A549 (cell line): ENCODE results near the gene CIAO3. TPM values are rescaled to one million over a fixed set of nuclear protein-coding genes. Genes with fewer than 3 reads are reported as not detected.

Experiments
- ATAC-seq, 2 experiments: fragments of 200-7000 bp in 1 of 2; fragments of >200 bp in 1 of 2; cut with Nextera tagmentation in 1 of 2; cut with Tn5 transposase in 1 of 2; 3 replicates each; pipeline versions ENCODE4 v1.8.0 to v1.9.1; 2018 to 2020; ENCODE audit warnings: mild to moderate bottlenecking in 1 of 2, moderate library complexity in 1 of 2
- CTCF ChIA-PET: fragments of 300-600 bp; sonication (Branson Sonifier 250); formaldehyde crosslinking; extraction: SDS; loops from one replicate; lab custom pipeline; 2021; ENCODE audit warnings: antibody characterized with exemption, inconsistent platforms; lab: Yijun Ruan, JAX
- POLR2A ChIA-PET: fragments of 350-600 bp; formaldehyde crosslinking; extraction: SDS; loops from one replicate; lab custom pipeline; 2021; ENCODE audit warnings: antibody characterized with exemption, inconsistent platforms; lab: Yijun Ruan, JAX
- DNase-seq, 2 experiments: peaks; one replicate each; pipeline versions ENCODE4 v3.0.0 to v3.0.0-alpha.2; 2011 to 2016; ENCODE audit warnings: low read depth in 1 of 2, low spot score in 1 of 2
- FAIRE-seq: peaks from 2 replicates; lab custom pipeline; 2011; peaks lifted over from hg19 to GRCh38; lab: Jason Lieb, UNC
- H3K27ac ChIP-seq, 2 experiments: fragments of >200 bp; sonication (Bioruptor Twin); formaldehyde crosslinking; 3 replicates each; pipeline ENCODE4 v1.5.1; 2016 to 2017
- H3K4me1 ChIP-seq: fragments of >200 bp; sonication (Bioruptor Twin); formaldehyde crosslinking; 3 replicates; pipeline ENCODE4 v1.6.1; 2016
- H3K4me2 ChIP-seq: fragments of >200 bp; sonication (Bioruptor Twin); formaldehyde crosslinking; 3 replicates; pipeline ENCODE4 v1.6.1; 2016
- H3K4me3 ChIP-seq: fragments of >200 bp; sonication (Bioruptor Twin); formaldehyde crosslinking; 3 replicates; pipeline ENCODE4 v1.5.1; 2016
- H3K9me3 ChIP-seq: fragments of >200 bp; sonication (Bioruptor Twin); formaldehyde crosslinking; 3 replicates; pipeline ENCODE4 v1.6.1; 2016
- ATOH8 ChIP-seq: fragments of 250-450 bp; sonication (Bioruptor Pico); IDR thresholded peaks from 2 replicates; pipeline ENCODE4 v1.5.0; 2020; ENCODE audit warnings: low read depth, mild to moderate bottlenecking, moderate library complexity
- BCL3 ChIP-seq: fragments of >200 bp; sonication (Bioruptor Twin); formaldehyde crosslinking; IDR thresholded peaks from 3 replicates; pipeline ENCODE4 v1.6.1; 2016
- CBX2 ChIP-seq: fragments of 200-600 bp; sonication (generic); IDR thresholded peaks from 2 replicates; pipeline ENCODE4 v1.6.1; 2016; ENCODE audit warnings: low read depth, mild to moderate bottlenecking, borderline replicate concordance
- CEBPB ChIP-seq, 2 experiments: fragments of >200 bp in 1 of 2; sonication (Bioruptor Twin) in 1 of 2; formaldehyde crosslinking in 1 of 2; IDR thresholded peaks; 2 replicates each; pipeline ENCODE4 v1.6.1; 2012 to 2016
- CHD4 ChIP-seq: fragments of 200-600 bp; sonication (generic); IDR thresholded peaks from 2 replicates; pipeline ENCODE4 v1.6.1; 2016; ENCODE audit warnings: antibody characterized with exemption, mild to moderate bottlenecking, borderline replicate concordance
- CTCF ChIP-seq: fragments of >200 bp; sonication (Bioruptor Twin); formaldehyde crosslinking; IDR thresholded peaks from 3 replicates; pipeline ENCODE4 v1.5.1; 2016
- EP300 ChIP-seq, 2 experiments: fragments of >200 bp; sonication (Bioruptor Twin); formaldehyde crosslinking; IDR thresholded peaks; 2 replicates in 1 of 2; 3 replicates in 1 of 2; pipeline ENCODE4 v1.6.1; 2016 to 2017
- ESRRA ChIP-seq: fragments of 150-350 bp; IDR thresholded peaks from 2 replicates; pipeline ENCODE4 v1.6.1; 2014; ENCODE audit warnings: mild to moderate bottlenecking, low read length, borderline replicate concordance
- FOXS1 ChIP-seq: fragments of 250-450 bp; sonication (Bioruptor Pico); IDR thresholded peaks from 2 replicates; pipeline ENCODE4 v1.5.0; 2020; ENCODE audit warnings: mild to moderate bottlenecking, moderate library complexity
- HDAC2 ChIP-seq: fragments of 200-600 bp; sonication (generic); IDR thresholded peaks from 2 replicates; pipeline ENCODE4 v1.6.1; 2016
- HES2 ChIP-seq: fragments of >200 bp; sonication (Bioruptor Twin); formaldehyde crosslinking; IDR thresholded peaks from 2 replicates; pipeline ENCODE4 v1.6.1; 2016
- HMGXB4 ChIP-seq: fragments of 250-450 bp; sonication (Bioruptor Pico); IDR thresholded peaks from 2 replicates; pipeline ENCODE4 v1.5.0; 2021; ENCODE audit warnings: mild to moderate bottlenecking, moderate library complexity, borderline replicate concordance
- HOXA7 ChIP-seq: fragments of 250-450 bp; sonication (Bioruptor Pico); IDR thresholded peaks from 2 replicates; pipeline ENCODE4 v1.5.0; 2020; ENCODE audit warnings: mild to moderate bottlenecking, moderate library complexity
- MAFK ChIP-seq: fragments of 450-650 bp; IDR thresholded peaks from 2 replicates; pipeline ENCODE4 v1.6.1; 2014; ENCODE audit not compliant: partially characterized antibody
- MAX ChIP-seq: IDR thresholded peaks from 2 replicates; pipeline ENCODE4 v1.6.1; 2012
- MYC ChIP-seq: IDR thresholded peaks from 2 replicates; pipeline ENCODE4 v1.6.1; 2012; ENCODE audit warnings: mild to moderate bottlenecking, inconsistent platforms, low read length, improper control_type of control experiment, borderline replicate concordance
- NR3C1 ChIP-seq: fragments of >200 bp; sonication (Bioruptor Twin); formaldehyde crosslinking; IDR thresholded peaks from 3 replicates; pipeline ENCODE4 v1.6.1; 2017
- PBX3 ChIP-seq: IDR thresholded peaks from 2 replicates; pipeline ENCODE4 v1.6.1; 2012
- PHF8 ChIP-seq: fragments of 200-600 bp; sonication (generic); IDR thresholded peaks from 2 replicates; pipeline ENCODE4 v1.6.1; 2016; ENCODE audit warnings: low read depth, mild to moderate bottlenecking, antibody characterized with exemption, moderate library complexity, borderline replicate concordance
- POLR2A ChIP-seq: IDR thresholded peaks from 2 replicates; pipeline ENCODE4 v1.6.1; 2012; ENCODE audit warnings: mild to moderate bottlenecking, low read length
- RARB ChIP-seq: fragments of 250-450 bp; sonication (Bioruptor Pico); IDR thresholded peaks from 2 replicates; pipeline ENCODE4 v1.8.0; 2021; ENCODE audit warnings: mild to moderate bottlenecking, moderate library complexity
- SREBF2 ChIP-seq: fragments of 450-650 bp; IDR thresholded peaks from 2 replicates; pipeline ENCODE4 v1.6.1; 2014; ENCODE audit warnings: mild to moderate bottlenecking, moderate library complexity
- TFCP2L1 ChIP-seq: fragments of 250-450 bp; sonication (Bioruptor Pico); IDR thresholded peaks from 2 replicates; pipeline ENCODE4 v1.5.0; 2021; ENCODE audit warnings: mild to moderate bottlenecking
- USF2 ChIP-seq: fragments of 450-650 bp; IDR thresholded peaks from 2 replicates; pipeline ENCODE4 v1.6.1; 2014; ENCODE audit warnings: antibody characterized with exemption
- ZSCAN20 ChIP-seq: fragments of 250-450 bp; sonication (Bioruptor Pico); IDR thresholded peaks from 2 replicates; pipeline ENCODE4 v1.8.0; 2022; ENCODE audit warnings: mild to moderate bottlenecking, moderate library complexity
- WGBS: methylation state at CpG from one replicate; pipeline ENCODE4 v1.1.6; 2017; ENCODE audit errors: missing lambda C conversion rate; 5-methylcytosine and 5-hydroxymethylcytosine counted together
- polyA plus RNA-seq, 4 experiments: library from polyadenylated mRNA; depleted of rRNA in 3 of 4; stranded (reverse); fragments of >200 nt; fragmentation: RNase III in 1 of 4; extraction: RNeasy Plus Mini Kit Qiagen cat#74134 plus additional on column Dnase treatment in 1 of 4; gene quantifications; 2 replicates in 3 of 4; 3 replicates in 1 of 4; pipeline ENCODE4 v1.2.3, GENCODE V29; 2011 to 2017

Gene CIAO3
- polyA plus RNA-seq, 2 of the 4 experiments (the other 2 are of a cell fraction): 17.4 to 23.0 TPM

- POLR2A ChIA-PET: interaction anchor here (1.4 kb wide), 1 partner anchor 13 kb away, joined by 4 read pairs; the partner anchor contains the start of gene WDR24
These were observed 37.4 kb downstream of the CIAO3 start for GRCh38 chr16:703406-703805.

GRCh38 chr16:702341-702740 is 38.5 kb downstream of the CIAO3 start:
- Histone ChIP-seq H3K4me3 (no peak overlapping the region), H3K27ac (no peak overlapping the region), H3K4me2 (no peak overlapping the region), H3K4me1 (peaks cover 32% of the 10 kb centered on the region), H3K9me3 (no peaks in the 10 kb centered on the region)
- DNase-seq: no peak
- ATAC-seq: no peak
- WGBS: 68% methylated on average over 19 of the region's 19 CpGs
- POLR2A ChIA-PET: interaction anchor here (1.4 kb wide), 2 partner anchors 12 to 19 kb away, joined by 3 to 4 read pairs; partner anchors contain the start of genes ANTKMT and WDR24
- FAIRE-seq: no peak
- CTCF ChIA-PET: interaction anchor here (1.7 to 25.1 kb wide), 5 partner anchors 9 to 83 kb away, joined by 9 to 656 read pairs (median 11); partner anchors contain the start of genes ANTKMT, CCDC78, CIAO3 and HAGHL
- TF ChIP-seq POLR2A: no peak
- no peak for TF ChIP-seq FOXS1
- no peak for TF ChIP-seq ESRRA
- no peak for TF ChIP-seq EP300 (IDR thresholded peaks at IDR 0.05)
- TF ChIP-seq ATOH8: no peak
- TF ChIP-seq SREBF2: no peak
- no peak for TF ChIP-seq ZSCAN20 (CRISPR knock-in tag)
- no peak for TF ChIP-seq TFCP2L1 (CRISPR knock-in tag)
- no peak for TF ChIP-seq CBX2
- TF ChIP-seq BCL3: no peak
- no peak for TF ChIP-seq HDAC2
- TF ChIP-seq CTCF: no peak
- no peak for TF ChIP-seq HOXA7 (CRISPR knock-in tag)
- no peak for TF ChIP-seq MAFK
- TF ChIP-seq RARB (CRISPR knock-in tag): no peak

More at GRCh38 chr16:703406-703805, 37.4 kb downstream of the CIAO3 start:
- Histone ChIP-seq H3K4me2 (no peak overlapping the region), H3K4me1 (peaks cover 33% of the 10 kb centered on the region), H3K4me3 (no peak overlapping the region), H3K9me3 (no peaks in the 10 kb centered on the region), H3K27ac (no peak overlapping the region)
- ATAC-seq (peak in 1 of 2 experiments; percentile 28; a peak in 3 of 6 replicates), FAIRE-seq (no peak), DNase-seq (no peak)
- 55% methylated on average over 6 of the region's 12 CpGs for WGBS
- TF ChIP-seq EP300 (IDR thresholded peaks at IDR 0.05): no peak
- TF ChIP-seq NR3C1: no peak
- no peak for TF ChIP-seq CHD4
- TF ChIP-seq FOXS1: no peak
- TF ChIP-seq PBX3: no peak
- no peak for TF ChIP-seq CBX2
- no peak for TF ChIP-seq RARB (CRISPR knock-in tag)
- TF ChIP-seq USF2: no peak
- no peak for TF ChIP-seq CEBPB (IDR thresholded peaks at IDR 0.05)
- no peak for TF ChIP-seq ZSCAN20 (CRISPR knock-in tag)
- no peak for TF ChIP-seq HES2
- no peak for TF ChIP-seq HDAC2
- TF ChIP-seq MAX: no peak
- no peak for TF ChIP-seq PHF8
- TF ChIP-seq MYC: no peak
- TF ChIP-seq SREBF2: no peak
- no peak for TF ChIP-seq ESRRA
- no peak for TF ChIP-seq HMGXB4 (CRISPR knock-in tag)
- CTCF ChIA-PET: interaction anchor here (1.1 to 25.1 kb wide), 10 partner anchors 7 to 83 kb away, joined by 3 to 656 read pairs (median 10); partner anchors contain the start of genes ANTKMT, CCDC78, CIAO3 and HAGHL
